Fibroblast of villous mesenchyme (primary cell): Measurements from ENCODE around the gene KIF26B. TPM values are rescaled to one million over a fixed set of nuclear protein-coding genes. Genes with fewer than 3 reads are reported as not detected.

Experiments
- DNase-seq: peaks from one replicate; pipeline ENCODE4 v3.0.0-alpha.2; 2010; ENCODE audit warnings: low read depth
- H3K4me3 ChIP-seq: 2 replicates; pipeline ENCODE4 v1.5.1; 2011; ENCODE audit warnings: low read depth, mild to moderate bottlenecking, low read length
- CTCF ChIP-seq: IDR thresholded peaks from 2 replicates; pipeline ENCODE4 v1.5.1; 2012; ENCODE audit warnings: low read depth, mild to moderate bottlenecking, low read length; ENCODE audit not compliant: insufficient read depth
- total RNA-seq: library from RNA; depleted of rRNA; stranded (reverse); fragments of >200 nt; gene quantifications from 2 replicates; pipeline ENCODE4 v1.2.3, GENCODE V29; 2012

KIF26B gene
- total RNA-seq, 1 donor = 12.1 TPM

GRCh38 chr1:245201827-245202226 is 47.0 kb downstream of the KIF26B start:
- H3K4me3 ChIP-seq = no peak overlapping the region
- no peak for TF ChIP-seq CTCF
- DNase-seq = no peak

GRCh38 chr1:245205396-245205795 is 50.6 kb downstream of the KIF26B start:
- TF ChIP-seq CTCF = no peak
- no peak for DNase-seq
- H3K4me3 ChIP-seq = no peak overlapping the region

GRCh38 chr1:245205864-245206263 is 51.1 kb downstream of the KIF26B start:
- no peak for DNase-seq
- TF ChIP-seq CTCF = no peak
- H3K4me3 ChIP-seq = no peak overlapping the region

- H3K4me3 ChIP-seq = no peak overlapping the region
- TF ChIP-seq CTCF = no peak
- no peak for DNase-seq
Measured at GRCh38 chr1:245207056-245207638, 52.4 kb downstream of the KIF26B start.

- DNase-seq = no peak
- no peak for TF ChIP-seq CTCF
- H3K4me3 ChIP-seq = no peak overlapping the region
Measured at GRCh38 chr1:245207801-245208200, 53.0 kb downstream of the KIF26B start.

- H3K4me3 ChIP-seq = no peak overlapping the region
- no peak for DNase-seq
- no peak for TF ChIP-seq CTCF
Measured at GRCh38 chr1:245209658-245210435, 55.1 kb downstream of the KIF26B start.
